Esophagus muscularis mucosa (tissue), 4 donors: ENCODE data around the gene PLEKHA6.

Source experiments
- CTCF ChIP-seq, 3 experiments: fragments of 200-600 bp in 2 of 3; fragments of 450-650 bp in 1 of 3; sonication (generic) in 2 of 3; IDR thresholded peaks; one replicate each; pipeline ENCODE4 v1.5.1; 2017 to 2019; ENCODE audit warnings: antibody characterized with exemption in 3 of 3, mild to moderate bottlenecking in 2 of 3, moderate library complexity in 1 of 3
- EP300 ChIP-seq: sonication (generic); formaldehyde crosslinking; IDR thresholded peaks from one replicate; pipeline ENCODE4 v1.6.1; 2017; ENCODE audit warnings: antibody characterized with exemption
- POLR2A ChIP-seq: fragments of 450-650 bp; IDR thresholded peaks from one replicate; pipeline ENCODE4 v1.6.1; 2017; ENCODE audit warnings: antibody characterized with exemption, moderate library complexity, mild to moderate bottlenecking, low read depth
- POLR2AphosphoS5 ChIP-seq, 2 donors: sonication (generic); formaldehyde crosslinking; IDR thresholded peaks; one replicate each; pipeline ENCODE4 v1.6.1; 2017; ENCODE audit warnings: antibody characterized with exemption in 2 of 2

- no peak for TF ChIP-seq POLR2AphosphoS5 (IDR thresholded peaks at IDR 0.05)
- TF ChIP-seq CTCF (IDR thresholded peaks at IDR 0.05), result no peak
- no peak for TF ChIP-seq POLR2A
- TF ChIP-seq EP300, result no peak
Observed at GRCh38 chr1:204368996-204369726, 9.4 kb upstream of the PLEKHA6 start.
